ENCODE measurements around the gene OCSTAMP.

The OCSTAMP gene

DNA sequence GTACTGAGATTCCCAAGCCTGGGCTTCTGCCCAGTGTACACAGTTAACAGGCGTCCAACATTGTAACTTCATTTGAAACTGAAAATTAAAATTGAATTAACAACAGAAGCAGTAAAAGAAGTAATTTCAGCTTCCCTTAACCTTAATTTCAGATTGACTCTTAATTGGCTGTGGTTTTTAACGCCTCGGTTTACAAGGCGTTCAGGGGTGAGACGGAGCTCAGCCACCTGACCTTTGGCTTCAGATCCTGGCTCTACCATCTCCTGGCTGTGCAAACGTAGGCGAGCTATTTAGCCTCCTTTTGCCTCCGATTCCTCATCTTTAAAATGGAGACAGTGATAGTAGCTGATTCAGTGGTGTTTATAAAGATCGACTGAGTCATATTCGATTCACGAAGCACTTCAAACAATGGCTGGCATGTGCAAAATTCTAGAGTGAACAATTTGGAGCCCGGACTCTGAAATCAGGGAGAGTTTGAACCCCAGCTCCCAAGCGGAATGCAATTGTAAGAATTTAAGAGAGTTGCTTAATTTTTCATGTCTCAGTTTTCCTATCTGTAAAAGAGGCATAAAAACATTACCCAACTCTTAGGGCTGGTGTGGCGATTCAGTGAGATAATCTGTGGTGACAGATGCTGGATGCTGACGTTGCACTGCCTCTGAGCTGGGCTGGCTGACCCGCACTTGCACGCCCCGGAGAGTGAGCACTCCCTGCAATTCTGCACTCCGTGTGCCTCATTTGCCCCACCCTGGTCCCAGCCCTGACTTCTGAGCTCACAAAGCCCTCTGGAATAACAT, 23.5 kb upstream of the OCSTAMP start:
- no peak for DNase-seq

DNA sequence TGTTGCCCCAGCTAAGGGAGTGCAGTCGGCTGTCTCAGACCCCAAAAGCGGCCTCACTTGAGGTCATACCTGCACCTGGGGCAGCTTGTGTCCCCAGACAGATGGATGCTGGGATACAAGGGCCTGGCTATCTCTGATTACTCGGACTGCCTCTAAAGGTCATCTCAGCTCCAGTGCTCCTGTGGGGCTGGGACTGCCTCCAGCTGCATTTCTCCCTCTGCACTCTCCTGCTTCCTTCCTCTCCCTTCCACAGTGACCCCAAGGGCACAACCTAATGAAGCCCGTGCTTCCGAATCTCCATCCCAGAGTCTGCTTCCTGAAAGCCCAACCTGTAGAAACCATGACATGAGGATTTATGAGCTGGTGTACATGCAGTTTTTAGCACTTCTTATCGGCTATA, 22.8 kb upstream of the OCSTAMP start:
- DNase-seq, result no peak

DNA sequence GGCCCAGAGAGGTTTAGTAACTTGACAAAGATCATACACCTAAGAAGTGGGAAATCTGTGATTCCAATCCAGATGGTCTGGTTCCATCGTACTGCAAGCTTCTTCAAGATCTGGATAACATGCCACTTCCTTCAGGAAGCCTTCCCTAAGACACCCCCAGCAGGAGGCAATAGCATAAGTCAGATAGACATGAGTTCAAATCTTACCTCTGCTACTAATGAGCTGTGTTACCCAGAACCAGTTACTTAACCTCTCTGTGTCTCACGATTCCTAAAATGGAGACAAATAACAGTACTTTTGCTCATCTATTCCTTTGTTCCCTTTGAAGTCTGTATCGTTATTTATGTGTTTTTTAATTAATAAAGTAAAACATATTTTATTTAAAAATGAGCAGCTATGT, 22.3 kb upstream of the OCSTAMP start:
- no peak for DNase-seq

DNA sequence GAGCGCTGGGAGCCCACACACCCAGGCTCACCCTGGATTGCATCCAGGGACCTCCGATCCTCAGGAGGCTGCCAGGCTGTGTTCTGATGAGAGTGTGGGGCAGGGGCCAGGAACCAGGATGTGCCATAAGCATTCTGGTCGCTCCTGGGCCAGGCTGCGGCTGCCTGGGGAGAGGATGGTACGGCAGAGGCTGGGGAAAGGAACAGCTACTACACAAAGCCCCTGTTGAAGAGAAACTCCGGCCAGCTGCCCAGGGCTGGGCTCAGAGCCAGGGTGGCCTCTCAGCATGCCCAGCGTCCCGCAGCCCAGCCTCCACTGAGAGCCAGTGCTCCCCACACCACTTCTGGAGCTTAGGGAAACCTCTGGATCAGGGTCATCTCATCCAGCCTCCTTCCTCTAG, 21.7 kb upstream of the OCSTAMP start:
- DNase-seq, result peak; percentile 22

DNA sequence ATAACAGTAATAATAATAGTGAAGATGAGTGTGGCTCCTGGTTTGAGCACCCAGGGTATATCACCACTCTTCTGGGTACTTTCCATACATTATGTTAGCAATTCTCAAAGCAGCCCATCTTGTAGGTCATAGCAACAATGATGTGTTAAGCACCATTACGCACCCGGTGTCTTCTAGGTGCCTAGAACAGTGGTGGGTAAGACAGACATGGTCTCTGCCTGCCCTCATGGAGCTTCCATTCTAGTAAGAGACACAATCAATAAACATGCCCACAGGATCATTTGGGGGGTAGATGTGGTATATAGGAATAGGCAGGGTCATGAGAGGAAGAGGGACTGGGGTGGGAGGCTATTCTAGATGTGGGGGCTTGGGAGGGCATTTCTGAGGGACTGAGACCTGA, 21.0 kb upstream of the OCSTAMP start:
- no peak for DNase-seq

DNA sequence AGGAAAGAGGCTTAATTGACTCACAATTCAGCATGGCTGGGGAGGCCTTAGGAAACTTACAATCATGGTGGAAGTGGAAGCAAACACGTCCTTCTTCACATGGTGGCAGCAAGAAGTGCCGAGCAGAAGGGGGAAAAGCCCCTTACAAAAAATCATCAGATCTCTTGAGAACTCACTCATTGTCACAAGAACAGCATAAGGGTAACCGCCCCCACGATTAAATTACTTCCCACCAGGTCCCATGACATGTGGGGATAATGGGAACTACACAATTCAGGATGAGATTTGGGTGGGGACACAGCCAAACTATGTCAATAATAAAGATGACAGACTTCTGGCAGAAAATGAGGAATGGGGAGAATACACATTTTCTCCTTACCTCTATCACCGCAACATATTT, 20.5 kb upstream of the OCSTAMP start:
- DNase-seq, result no peak

DNA sequence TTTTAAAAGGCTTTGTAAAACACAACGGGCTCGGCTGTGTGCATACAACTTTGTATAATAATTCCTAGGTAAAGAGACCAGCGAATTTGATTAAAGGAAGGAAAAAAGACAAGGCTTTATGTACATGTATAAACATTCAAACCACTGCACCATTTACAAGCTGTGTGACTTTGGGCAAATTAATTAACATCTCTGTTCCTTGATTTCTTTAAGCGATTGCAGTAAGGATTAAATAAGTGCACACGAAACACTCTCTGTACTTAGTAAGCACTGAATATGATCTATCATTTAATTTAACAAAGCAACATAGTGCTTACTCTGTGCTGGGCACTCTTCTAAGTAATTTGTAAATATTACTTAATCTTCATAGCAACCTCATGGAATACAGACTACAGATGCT, 19.5 kb upstream of the OCSTAMP start:
- DNase-seq, result no peak

DNA sequence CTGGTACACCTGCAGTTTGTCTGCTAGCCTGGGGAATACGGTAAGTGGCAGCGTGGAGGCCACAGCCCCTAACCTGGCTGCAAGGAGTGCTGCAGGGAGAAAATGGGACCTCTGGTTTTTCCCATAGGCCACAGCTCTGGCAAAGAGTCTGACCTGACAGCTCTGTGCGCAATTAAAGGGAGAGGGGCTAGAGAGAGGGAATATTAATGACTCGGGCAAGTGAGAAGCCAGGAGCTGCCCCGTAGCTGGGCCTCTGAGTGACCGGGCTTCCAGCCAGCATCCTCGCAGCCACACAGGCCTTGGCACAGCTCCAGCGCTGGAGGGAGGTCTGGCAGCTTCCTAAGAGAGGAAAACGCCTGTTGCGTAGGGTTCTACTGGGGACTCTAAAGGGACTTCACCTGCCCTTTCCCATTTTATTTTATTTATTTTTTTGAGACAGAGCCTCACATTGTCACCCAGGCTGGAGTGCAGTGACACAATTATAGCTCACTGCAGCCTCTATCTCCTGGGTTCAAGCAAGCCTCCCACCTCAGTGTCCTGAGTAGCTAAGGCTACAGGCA, 18.2 kb upstream of the OCSTAMP start:
- DNase-seq, result peak; percentile 68

DNA sequence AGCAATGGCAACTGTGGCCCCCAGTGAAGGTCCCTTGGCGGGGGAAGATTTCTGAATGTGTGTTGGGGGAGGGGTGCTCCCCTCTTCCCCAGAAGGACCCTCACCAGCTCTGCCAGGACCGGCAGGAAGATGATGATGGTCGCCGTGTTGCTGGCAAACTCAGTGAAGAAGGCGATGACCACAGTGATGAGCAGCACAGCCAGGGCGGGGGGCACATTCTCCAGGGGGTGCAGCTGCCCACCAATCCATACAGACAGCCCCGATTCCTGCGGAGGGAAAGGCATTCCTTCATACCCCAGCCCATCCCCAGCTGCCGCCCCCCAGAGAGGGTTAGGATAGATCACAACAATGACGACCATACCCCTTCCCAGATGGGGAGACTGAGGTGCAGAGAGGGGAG, 15.7 kb upstream of the OCSTAMP start:
- no peak for DNase-seq

DNA sequence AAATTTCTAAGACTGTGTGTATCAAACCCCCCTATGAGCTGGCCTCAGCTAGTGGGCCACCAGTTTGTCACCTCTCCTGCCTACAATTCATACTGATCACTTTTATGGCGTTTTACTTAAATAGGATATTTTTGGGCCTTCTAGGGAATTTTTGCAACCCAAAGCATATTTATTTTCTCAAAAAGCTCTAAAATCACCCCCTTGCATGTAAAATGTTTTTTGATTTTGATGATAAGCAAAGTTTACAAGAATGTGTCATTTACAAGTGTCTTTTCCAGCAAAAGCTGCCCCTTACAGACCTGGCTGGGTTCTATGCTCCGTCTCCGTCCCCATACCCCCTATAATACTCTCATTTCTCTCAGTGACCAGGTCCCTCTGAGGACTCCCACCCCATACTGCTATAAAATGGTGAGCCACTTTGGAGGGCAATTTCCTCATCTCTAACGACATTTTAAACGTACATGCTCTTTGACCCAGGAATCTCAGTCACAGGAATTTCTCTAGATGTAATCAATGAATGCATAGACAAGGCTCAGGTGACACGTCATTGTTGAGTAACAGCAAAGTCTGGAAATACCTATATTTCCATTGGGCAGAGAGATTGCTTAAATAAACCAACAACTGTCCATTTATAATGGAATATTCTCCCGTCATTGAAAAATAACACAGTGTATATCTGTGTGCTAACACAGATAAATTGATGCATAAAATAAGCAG, 13.9 kb upstream of the OCSTAMP start:
- no peak for DNase-seq

DNA sequence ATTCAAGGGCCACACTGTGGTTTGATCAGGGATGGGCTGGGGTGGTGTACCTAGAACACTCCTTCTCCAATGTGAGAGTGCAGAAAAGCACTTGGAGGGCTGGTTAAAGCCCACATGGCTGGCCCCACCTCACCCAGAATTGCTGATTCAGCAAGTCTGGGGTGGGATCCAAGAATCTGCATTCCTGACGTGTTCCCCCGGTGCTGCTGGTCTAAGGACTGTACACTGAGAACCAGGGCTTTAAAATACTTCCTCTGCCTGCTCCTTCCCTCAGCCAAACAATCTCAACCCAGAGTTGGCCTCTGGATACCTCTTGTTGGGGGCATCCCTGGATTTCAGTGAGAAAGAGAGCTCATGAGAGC, 13.4 kb upstream of the OCSTAMP start:
- DNase-seq, result no peak

DNA sequence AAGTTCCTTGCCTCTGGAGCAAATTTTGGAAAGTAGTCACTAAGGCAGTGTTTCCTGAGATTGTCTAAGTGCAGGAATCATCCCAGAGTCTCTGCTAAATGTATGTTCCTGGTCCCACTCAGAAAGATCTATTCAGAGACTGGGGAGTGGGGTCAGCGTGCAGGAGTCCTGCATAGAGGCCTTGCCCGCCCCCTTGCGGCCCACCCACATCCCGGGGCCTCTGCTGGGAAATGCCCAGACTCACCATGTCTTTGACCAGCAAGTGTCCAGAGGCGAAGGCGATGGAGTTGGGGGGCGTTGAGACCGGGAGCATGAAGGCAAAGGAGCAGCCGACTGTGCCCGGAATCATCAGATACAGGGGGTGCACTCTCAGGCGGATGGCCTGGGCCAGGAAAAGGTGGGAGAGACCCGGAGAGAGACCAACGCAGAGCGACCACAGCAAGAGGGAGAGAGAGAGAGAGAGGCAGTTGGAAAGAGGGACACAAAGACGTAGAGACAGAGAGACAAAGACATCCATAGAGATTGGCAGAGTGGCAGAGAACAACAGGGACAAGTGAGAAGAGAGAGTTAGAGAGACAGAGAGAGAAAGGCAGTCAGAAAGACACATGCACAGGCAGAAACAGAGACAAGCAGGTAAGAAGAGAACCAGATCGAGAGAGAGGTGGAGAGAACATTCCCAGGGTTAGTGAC, 12.9 kb upstream of the OCSTAMP start:
- peak; percentile 7 for DNase-seq

DNA sequence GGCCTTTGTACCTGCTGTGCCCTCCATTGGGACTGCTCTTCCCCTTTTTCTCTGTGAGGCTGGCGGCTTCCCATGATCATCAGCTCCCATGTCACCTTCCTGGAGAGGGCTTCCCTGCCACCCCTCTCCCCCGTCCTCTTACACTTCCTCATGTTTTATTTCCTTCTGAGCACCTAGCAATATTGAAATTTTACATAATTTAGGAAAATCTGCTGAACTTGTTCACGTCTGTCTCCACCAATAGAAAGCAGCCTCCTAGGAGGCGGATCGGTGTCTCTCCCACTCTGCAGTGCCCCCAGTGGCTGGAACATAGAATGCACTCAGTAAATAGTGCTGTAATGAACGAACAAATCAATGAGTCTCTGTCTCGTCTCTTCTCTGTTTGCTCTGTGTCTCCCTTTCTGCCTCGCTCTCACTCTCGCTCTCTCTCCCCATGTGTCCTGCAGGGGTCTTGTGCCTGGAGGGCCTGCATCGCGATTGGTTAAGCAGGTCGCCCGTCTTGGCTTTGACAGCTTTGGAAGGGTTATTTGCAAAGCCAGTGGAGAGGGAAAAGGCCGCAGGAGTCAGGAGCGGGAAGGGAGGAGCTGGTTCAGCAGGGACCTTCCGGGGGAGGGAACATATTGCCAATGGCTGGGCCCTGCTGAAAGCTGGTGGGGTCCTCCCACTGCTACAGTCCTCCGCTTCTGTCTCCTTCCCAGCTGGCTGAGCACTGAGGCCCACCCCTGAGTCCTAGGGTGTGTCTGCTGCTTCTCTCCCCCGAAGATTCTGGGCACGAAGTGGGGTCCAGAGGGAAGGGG, 12.1 kb upstream of the OCSTAMP start:
- DNase-seq, result peak; percentile 89

DNA sequence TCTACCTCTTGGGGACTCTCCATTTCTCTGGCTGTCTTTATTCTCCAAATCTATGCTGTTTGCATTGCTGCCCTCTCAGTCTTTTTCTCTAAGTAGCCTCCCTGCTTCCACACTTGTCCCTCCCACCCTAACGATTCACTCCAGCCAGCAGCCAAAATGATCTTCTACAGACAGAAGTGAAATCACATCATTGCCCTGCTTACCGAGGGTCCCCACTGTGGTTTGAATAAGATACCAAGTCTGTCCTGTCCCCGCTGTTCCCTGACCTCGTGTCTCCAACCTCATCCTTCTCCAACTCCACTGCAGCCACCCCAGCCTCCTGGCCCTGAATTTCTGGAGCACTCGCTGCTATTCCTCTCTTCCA, 11.5 kb upstream of the OCSTAMP start:
- no peak for DNase-seq

DNA sequence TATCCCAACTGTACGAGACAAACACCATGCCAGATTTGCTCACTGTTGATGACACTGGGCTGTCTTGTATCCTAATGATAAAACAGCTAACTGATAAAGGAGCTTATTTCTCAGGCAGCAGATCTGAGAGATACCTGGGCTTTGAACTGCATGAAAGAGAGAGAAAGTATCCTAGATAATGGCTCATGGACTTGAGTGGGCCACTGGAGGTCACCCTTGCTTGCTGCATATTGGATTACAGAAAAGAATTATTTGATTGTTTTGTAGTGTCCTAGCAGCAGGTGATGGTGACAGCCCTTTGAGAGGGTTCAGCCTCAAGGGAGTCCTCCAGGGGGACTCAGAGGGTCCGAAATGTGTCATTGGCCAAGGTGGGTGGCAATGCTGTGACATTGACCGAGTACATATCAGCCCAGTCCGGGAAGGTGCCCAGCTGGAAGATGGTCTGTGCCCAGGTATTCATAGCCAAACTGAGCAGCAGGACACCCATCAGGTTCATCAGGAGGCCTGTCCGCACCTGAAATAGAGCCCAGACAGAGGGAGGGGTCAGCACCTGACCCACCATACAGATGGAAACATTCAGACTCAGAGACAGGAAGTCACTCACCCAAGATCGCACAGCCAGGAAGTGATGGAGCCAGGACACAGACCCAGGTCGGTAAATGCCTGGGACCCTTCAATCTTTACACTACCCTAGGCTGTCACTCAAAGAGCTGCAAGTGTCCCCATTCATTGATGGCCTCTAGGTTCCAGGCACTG, 9.4 kb upstream of the OCSTAMP start:
- no peak for DNase-seq

DNA sequence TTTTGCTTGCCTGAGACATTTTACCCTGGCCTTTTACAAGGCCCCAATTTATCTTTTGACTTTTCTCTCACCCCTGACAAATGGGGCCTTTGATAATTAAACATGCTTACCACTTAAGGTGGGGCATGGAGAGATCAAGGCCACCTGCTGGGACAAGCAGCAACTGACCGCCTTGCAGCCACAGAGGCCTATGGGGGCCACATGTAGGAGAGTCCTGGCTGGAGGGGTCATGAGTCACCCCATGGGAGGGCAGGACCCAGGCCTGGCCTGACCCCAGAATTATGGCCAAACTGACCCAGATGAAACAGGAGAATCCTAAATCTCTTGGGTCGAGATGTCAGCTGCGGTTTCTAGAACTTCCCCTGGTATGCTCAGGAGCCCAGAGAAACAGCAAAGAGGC, 8.5 kb upstream of the OCSTAMP start:
- no peak for DNase-seq

DNA sequence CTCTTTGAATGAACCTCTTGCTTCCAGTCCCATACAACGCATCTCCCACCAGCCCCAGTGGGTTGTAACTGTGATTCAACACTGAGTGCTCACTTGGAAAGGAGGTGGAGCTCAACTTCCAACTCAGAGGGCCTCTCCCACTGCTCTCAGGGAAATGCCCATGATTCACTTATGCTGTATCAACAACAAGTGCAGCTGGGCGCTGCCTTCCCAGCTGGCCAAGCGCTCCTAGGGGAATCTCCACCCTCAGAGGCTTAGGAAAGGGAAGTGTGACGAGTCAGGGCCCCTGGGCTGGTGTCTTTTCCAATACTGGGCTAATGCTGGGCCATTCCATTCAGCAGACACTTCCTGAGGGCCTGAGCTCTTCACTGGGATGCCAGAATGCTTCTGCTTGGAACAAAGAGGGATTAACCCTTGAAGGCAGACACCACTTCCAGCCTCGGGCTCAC, 8.1 kb upstream of the OCSTAMP start:
- DNase-seq, result no peak

DNA sequence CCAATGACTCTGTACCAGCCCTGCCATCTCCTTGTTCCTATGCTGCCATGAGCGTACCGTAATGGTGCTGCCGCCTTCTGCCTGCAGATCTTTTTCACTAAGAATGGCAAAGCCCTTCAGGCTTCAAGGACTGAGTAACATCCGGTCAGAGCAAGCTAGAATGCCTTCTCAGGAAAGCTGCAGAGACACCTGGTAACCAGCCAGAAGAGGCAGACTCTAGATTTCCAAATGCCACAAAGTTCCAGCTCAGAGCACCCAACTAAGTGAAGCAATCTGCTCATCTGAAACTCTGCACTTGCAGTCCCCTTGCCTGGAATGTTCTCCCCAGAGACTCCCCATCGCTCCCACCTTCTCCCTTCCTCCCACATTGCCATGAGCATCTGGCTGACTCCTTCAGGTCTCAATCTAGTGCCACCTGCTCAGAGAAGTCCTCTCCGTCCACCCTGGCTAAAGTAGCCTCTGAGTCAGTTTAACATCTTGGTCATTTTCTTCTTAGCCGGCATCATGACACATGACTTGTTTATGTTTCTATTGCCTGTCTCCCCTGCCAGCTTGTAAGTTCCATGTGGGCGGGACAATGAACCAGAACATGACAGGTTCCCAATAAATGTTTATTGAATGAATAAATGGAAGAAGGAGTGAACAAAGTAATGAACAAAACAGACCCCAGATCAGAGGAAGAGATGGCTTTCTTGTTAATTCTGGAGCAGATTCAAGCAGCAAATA, 6.9 kb upstream of the OCSTAMP start:
- DNase-seq, result no peak

DNA sequence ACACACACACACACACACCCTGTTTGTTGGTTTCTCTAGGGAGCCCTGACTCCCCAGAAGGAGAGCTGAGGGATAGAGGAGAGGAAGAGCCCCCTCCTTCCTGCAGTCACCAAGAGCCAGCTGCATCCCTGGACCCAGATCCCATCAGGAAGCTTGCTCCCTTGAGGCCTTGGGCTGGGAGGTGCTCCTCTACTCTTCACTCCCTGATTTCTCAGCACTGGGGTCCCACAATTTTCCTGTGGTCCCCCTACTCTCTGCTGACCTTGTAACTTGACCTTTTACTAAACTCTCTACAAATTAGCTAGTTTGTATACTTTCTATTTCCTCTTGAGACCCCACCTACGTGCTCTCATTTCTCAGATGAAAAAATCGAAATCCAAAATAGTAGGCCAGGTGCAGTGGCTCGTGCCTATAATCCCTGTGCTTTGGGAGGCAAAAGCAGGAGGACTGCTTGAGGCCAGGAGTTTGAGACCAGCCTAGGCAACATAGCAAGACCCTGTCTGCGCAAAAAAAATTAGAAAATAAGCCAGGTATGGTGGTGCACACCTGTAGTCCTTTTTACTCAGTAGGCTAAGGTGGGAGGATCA, 5.0 kb upstream of the OCSTAMP start:
- DNase-seq, result no peak

DNA sequence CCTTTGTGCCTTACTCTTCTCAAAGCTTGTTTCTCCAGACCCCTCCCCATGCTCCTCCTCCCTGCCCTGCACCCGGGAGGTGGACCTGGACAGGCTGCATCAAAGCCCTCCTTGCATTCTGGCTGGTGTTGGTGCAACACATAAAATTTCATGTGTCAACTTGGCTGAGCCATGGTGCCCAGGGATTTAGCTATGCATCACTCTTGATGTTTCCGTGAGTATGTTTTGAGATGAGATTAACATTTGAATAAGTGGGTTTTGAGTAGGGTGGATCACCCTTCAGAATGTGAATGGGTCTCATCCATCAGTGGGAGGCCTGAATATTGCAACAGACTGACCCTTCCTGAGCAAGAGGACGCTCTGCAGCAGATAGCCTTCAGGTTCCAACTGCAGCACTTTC, 4.4 kb upstream of the OCSTAMP start:
- no peak for DNase-seq

DNA sequence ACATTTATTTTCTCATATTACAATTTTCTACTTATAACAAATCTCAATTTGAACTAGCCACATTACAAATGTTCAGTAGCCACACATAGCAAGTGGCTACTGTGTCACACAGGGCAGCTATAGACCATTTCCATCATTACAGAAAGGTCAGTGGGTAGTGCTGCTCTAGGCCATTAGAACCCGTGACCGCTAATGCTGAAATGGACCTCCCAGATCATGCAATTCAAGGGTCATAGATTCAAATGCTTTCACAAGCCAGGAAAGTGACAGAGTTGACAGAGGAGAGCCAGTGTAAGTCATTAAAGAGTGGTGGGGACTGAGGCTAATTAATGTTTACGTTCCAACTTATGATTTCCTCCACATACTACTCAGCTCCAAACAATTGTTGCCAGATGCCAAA, 3.5 kb upstream of the OCSTAMP start:
- DNase-seq, result no peak

Measured in right kidney (tissue), 1 donor.